ENCODE data around the gene TTC32.
"Not testable (repeated sequence)": the region's sequence is repeated elsewhere in the genome, so short reads cannot be mapped to it uniquely, and the experiment has no call there.

Gene TTC32

DNA sequence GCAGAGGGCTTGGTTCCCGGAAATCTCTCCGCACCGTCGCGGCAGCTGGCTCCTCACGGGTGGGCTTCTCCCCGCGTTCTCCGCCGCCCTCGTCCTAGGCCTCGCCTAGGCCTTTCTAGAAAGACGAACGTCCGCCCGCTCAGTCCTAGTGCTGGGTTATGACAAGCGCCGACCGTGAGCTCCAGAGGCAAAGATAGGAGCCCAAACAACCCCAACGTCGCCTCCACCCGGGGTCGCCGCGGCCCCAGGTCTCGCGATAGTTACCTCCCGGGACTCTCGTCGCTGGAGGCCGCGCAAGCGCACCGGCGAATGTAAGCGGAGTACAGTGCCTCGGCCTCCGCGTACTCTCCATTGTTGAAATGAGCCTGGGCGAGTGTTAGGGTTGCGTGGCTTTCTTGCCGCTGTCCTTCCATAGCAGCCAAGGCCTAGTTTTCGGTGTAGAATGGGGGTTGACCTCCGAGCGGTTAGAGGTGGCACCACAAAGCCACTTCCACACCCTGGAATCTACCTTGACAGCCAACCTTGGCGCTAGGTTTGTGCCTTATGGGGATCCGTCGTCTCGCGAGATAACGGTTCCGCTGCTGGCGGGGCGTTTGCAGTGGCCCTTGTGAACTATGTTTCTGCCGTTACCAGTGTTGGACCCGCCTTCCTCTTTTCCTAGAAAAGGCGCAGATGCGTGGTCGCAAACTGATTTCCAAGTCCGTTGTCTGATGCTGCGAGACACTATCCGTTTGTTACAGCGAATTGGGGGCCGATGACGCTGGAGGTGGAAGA, at the start of gene TTC32:
Gene TTC32 (minus strand): TSS at position 542 of the 774 bp plus-strand sequence. CDS start 129 bp downstream, at position 413.
- DNase-seq: peak; percentile 96

DNA sequence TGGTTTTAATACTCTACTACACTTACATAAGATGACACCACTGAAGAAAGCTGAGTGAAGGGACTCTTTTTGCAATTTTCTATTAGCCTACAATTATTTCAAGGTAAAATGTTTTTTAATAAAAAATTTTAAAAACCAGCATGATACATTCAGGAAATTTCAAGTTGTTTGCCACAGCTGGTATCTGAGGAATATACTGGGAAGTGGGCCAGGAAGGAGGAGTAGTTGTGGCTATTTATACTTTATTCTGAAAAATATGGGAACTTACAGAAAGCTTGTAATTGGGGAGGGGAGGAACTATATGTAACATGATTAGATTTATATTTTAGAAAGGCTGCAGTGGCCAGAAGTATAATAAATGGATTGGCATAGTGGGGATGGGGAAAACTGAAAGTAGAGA, 47.3 kb upstream of the TTC32 start:
- DNase-seq: peak; percentile 36

DNA sequence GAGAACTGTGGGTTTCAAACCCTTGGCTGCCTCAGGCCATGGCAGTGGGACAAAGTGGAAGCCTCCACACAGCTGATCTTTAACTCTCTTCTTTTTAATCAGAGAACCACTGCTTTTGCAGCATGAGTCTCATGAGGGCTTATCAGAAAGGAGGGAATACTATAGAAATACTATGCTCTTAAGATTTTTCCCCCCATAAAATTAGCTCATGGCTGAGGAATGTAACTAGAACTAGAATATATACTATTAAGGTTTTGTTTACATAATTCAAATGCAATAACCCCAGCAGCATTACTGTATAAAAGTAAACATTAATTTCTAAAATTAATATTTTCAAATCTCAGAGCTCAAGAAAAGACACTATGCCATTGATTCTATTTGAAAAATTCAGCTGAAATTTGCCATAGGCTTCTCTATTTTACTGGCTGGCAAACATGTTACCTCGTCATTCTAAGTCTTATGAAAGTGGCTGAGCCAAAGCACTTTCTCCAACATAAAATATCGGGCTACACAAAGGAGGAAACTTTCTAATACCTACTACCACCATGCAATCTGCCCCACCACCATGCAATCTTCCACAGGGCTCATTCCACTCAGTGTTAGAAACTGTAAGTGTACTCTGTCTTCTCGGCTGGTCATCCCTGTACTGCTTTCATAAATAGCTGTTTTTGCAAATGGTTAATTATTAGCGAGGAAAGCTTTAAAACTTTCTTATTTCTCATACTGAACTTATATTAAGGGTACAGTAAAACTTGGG, 45.6 kb upstream of the TTC32 start:
- DNase-seq: no peak

DNA sequence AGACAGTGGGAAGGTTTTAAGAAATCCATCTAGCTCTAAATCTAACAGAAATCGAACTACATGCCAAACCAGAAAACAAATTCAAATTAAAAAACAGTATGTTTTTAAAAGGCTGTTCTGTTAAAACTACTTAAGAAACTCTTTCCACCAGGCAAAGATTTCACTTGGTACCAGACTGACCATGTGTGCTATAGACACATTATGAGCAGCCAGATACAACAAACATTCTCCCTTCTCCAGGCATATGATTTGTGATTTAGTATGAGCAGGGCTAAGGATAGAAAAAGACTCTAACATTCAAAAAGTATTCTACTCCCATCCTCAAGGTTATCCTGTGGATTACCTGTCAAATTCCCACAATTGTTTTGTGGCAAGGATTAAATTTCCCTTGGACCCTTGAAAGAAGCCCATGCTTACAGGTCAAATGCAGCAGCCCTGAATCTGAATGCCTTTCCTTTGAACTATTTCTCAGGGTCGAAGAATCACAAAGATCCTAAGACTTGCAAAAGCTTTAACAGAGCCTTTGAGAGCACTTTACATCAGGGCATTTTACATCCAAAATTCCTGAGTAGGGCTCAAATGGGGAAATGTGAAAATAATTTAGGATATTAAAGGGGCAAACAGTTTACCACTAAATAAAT, 42.5 kb upstream of the TTC32 start:
- DNase-seq: no peak

DNA sequence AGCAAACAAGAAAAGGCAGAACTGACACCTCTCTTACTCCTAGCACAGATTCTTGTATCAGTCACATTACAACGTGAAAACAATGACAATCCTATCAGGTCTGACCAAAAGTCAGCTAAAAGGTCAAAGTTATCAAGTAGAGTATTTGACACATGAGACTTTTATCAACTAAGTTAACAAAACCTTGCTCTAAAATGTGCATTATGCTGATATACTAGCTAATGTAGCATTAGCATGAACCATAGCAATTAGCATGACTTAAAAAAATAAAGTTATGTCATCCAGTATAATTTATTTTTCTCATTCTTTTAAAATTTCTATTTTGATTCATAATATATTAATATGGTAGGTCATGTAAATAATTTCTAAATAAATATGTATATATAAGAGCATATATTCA, 41.4 kb upstream of the TTC32 start:
- no peak for DNase-seq

DNA sequence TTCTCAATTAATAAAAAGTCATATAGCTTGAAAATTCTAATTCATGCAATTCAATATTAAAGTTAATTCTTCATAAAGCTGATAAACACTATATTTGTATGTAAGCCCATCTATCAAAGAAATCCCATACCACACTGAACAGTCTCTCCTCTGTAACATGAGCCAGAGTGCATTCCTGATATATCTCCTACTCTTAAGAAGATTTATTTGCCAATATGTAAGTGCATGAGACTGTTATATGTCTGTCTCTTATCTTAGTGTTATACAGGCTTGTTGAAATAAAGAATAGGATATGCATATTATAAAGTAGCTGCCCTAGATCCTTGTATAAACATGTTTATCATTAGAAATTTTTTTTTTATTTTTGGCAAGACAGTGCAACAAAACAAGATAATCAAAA, 40.4 kb upstream of the TTC32 start:
- no peak for DNase-seq

DNA sequence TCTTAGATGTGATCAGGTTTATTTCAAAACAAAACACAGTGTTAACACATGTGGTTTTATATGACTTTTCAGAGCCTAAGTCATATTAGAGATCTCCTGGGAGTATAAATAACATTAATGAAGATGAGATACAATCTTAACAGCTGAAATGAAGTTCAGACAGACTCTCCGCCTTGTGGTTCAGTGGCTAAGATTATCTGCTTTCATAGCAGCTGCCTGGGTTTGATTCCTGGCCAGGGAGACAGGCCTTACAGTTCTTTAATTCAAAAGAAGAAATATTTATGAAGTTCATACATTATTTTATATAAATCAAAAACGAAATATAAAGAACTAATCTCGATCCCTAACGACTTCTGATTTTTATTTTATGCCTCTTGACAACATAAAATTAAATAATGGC, 35.2 kb upstream of the TTC32 start:
- no peak for DNase-seq

DNA sequence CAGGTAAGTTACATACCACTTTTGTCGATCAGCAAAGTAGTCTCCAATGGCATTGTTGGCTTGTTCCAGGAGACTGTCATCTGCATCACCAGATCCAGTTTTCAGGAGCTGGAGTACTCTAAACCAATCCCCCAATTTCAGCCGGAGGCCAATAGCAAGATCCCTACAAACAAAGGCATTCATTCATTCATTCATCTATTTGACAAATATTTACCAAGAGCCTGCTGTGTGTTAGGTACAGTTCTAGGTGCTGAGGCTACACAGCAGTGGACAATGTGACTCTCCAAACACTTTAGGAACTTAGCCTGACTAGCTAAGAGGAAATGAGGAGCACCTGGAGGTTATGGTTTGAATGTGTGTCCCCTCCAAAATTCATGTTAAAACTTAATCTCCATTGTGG, 34.4 kb upstream of the TTC32 start:
- no peak for DNase-seq

DNA sequence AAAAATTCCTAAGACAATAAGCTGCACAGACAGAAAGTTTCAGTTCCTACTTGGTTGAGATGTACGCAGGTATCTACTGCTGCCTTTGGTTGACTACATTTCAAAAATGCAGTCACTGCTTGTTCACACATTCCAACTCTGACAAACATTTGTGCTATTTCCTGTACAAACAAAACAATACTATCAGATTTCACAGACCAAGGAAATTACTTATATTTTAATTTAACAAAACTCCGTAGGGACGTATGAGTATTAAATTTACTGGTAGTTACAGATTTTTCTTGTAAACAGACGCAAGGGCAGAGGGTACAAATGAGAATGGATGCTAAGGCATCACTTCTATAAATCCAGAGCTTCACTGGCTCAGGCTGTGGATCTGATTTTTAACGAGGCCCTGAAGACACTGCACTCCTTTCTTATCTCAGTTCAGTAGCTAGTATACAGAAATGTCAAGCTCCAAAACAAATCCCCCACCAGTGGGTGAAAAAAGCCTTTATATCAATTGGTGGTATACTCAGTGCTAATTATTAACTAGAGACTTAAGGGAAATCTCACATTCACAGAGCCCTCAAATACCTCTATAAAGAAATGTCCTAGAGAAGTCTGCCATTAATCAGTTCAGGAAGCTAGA, 31.7 kb upstream of the TTC32 start:
- no peak for DNase-seq

DNA sequence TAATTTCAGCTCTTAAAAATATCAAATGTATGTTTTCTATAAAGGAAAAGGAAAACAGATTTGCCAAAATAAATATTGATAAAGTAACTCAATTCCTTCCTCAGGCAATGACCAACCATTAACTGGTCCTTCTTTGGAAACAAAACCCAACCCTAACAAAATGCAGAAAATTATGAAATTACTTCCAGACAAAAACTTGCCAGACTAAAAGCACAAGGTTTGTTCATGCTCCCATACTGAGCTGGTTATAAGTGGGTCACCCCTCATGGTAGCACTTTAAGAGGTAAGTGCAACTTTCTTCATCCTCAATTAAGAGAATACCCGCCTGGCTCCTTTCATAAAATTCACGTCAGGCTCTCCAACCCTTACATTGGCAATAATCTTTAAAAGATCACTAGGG, 31.1 kb upstream of the TTC32 start:
- no peak for DNase-seq

DNA sequence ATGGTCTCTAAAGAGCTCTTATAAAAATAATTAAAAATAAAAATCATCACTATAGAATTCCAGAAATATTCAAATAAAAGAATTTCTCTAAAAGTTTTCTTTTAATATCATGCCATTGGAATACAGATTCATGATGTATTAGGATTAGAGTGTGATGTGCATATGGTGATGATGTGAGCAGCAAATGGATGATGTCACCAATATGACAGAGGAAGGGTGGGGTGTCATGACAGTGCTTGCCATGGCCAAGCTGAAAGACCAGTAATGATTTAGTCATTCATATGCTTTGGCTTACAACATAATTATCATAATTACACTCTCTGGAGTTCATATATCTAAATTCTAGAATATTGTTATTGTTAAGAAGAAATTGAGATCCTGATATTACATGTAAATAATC, 27.4 kb upstream of the TTC32 start:
- DNase-seq: no peak

DNA sequence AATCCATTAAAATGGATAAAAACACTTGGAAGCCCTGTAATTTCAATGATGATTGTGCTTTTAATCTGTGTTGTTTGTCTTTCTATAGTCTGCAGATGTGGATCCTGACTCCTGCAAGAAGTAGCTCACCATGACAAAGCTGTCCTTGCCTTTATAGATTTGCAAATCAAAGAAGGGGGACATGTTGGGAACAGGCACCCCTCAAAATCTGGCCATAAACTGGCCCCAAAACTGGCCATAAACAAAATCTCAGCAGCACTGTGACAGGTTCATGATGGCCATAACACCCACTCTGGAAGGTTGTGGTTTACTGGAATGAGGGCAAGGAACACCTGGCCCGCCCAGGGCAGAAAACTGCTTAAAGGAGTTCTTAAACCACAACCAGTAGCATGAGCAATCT, 26.0 kb upstream of the TTC32 start:
- DNase-seq: not testable (repeated sequence)

DNA sequence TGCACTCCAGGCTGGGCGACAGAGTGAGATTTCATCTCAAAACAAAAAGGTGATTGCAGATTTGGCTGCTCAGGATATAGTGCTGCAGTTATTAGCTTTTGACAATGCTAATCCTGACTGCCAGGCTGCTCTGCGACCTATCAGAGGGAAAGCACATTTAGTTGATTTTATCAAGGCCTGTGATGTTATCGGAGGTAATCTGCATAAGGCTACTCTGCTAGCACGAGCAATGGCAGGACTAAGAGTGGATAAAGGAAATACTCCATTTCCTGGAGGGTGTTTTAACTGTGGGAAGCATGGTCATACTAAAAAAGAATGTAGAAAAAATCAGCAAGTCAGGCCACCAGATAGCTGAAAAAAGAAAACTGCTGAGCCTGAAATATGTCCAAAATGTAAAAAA, 22.7 kb upstream of the TTC32 start:
- not testable (repeated sequence) for DNase-seq

DNA sequence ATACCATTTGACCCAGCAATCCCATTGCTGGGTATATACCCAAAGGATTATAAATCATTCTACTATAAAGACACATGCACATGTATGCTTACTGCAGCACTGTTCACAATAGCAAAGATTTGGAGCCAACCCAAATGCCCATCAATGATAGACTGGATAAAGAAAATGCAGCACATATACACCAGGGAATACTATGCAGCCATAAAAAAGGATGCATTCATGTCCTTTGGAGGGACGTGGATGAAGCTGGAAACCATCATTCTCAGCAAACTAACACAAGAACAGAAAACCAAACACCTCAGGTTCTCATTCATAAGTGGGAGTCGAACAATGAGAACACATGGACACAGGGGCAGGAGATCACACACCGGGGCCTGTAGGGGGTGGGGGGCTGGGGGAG, 20.4 kb upstream of the TTC32 start:
- DNase-seq: not testable (repeated sequence)

DNA sequence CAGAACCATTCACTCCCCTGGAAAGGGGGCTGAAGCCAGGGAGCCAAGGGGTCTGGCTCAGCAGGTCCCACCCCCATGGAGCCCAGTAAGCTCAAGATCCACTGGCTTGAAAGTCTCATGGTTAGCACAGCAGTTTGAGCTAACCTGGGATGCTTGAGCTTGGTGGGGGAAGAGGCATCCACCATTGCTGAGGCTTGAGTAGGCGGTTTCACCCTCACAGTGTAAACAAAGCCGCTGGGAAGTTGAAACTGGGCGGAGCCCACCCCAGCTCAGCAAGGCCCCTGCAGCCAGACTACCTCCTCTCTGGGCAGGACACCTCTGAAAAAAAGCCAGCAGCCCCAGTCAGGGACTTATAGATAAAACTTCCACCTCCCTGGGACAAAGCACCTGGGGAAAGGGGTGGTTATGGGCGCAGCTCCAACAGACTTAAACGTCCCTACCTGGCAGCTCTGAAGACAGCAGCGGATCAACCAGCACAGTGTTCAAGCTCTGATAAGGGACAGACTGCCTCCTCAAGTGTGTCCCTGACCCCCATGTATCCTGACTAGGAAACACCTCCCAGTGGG, 14.7 kb upstream of the TTC32 start:
- no peak for DNase-seq

DNA sequence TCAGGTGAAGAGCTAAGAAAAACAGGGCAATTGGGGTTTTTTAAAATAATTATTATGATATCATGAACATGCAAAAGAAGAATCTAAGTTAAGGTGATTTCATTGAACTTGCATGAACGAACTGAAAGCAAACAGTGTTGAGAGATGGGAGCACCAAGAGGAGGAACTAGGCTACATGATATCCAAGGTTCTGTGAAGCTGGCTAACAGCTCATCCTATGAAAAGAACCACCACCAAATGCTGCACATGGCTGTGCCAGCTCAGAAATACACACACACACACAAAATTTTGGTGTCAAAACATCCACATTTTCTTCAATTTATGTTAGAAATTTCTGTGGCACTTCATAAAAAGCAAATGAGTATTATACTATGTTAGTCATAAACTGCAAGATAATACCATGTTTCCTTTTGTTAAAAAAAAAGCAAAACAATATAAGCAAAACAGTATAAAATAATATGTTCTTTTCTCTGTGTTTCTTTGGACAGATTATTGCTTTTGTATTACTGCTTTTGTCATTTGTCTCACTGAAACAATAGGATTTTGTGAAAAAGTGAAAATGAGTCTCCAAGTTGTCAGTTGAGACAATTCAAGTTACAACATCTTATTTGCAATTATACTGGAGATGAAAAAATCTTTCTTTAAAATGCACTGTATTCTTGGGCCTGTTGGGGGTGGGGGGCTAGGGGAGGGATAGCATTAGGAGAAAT, 12.6 kb upstream of the TTC32 start:
- DNase-seq: no peak

DNA sequence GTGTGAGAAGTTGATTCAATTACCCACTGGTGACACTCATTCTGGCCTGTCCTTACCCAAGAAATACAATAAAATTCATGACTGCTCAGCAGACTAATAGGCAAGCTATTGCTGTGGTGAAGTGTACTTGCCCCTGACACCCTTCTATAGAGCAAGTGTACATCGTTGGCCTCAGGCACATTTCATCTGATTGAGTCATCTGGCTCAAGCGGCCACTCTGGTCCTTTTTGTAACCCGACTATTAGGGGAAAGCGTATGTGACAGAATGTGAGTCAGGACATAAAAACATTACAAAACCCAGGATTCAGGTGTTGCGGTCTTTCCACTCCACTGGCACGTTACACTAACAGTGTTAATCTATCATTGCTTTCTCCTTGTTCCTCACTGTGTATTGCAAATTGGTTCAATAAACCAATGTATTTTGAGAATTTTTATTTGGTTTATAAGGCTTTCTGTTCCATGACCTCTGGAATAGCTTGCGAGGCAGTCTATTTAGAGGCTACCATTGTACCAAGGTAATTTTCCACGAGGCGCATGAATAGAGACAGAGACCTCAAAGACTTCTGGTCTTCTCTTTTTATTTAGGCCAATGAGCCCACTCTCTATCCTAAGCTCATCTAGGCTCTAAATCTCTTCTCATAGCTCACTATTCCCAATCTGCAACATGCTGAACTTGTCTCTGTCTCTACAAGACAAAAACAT, 10.2 kb upstream of the TTC32 start:
- DNase-seq: no peak

DNA sequence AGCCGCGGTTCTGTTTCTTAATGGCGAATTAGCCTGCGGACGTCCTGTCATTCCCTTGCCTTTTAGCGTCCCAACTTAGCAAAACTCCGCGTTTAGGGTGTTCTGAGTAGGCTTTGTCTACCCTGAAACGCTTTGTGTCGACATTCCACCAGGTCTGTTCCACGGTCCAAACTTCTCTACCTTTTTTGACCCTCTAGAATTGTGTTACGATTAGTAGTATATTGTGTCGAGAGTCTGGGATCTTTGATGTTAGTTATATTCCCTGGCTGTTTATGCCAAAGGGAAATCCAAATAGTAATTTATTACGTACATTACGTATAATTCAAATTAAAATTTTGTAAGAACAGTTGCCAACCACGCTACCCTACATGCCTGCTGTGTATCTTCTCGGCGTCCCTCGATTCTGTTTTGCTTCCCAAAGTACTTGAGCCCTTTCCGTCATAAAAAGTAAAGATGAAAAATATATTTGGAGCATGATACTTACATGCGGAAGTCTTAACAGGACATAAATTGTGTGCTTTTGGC, 495 bp upstream of the TTC32 start:
- no peak for DNase-seq

DNA sequence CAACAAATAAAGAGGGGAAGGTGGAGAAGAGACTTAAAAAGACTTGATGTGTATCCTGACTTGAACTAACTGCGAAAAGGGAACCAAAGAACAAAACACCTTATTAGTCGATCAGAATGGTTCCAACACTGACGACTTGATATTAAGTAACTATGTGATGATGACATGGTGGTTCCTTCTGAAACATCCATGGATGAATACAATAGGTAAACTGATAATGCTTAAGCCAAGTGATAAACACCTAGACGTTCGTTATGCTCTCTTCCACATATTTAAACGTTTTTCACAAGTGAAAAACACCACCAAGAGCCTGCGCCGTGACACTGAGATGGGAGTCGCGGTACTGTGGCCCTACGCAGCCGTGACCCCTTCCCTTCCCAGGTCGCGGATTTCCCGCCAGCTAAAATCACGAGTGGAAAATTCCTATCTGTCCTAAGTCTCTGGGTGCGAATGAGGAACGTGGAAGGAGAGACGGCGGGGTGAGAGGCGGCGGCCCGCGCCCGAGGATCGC, 797 bp downstream of the TTC32 start:
- DNase-seq: no peak

DNA sequence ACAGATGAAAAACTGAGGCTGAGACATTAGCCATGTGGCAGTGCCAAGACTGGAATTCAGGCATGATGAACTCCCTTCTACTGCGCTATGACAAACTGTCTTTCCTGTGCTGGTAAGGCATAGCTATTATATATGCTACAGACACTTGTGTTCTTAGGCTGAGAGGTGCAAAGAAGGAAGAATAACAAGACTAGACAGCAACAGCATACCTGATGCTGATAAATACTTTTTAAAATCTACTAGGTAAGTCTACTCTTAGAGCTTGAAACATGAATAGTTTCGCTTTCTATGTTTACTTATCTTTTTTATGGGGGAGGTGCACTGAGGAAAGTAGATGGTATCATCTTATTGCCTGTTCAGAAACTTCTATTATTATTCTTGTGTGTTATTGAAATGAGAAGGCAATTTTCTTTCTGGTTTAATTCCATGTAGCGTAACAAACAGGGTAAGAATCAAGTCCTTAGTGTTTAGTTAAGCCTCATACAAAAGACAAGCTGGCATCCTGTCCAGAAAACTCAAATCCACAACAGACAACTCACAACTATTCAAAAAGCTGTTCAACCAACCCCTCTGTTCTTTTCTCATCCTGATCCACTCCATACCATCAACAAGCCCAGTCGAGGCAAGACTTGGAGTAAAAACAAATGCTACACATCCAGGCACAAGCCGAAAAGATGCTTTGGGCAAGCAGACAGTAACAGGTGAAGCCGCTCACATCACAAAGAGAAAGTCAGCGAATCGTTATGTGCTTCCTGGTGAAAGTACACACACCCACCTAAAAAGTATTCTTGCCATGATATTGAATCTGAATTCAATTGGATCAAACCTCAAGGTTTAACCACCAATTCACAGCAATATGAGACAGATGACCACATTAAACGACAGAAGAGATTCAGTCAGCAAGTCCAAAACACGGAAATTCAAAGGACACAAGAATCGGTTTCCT, 1.5 kb downstream of the TTC32 start:
- DNase-seq: no peak

Measured in femur (tissue), 1 donor.